Measurements from ENCODE around the gene RAB36.
"Not testable (repeated sequence)": the region's sequence is repeated elsewhere in the genome, so short reads cannot be mapped to it uniquely, and the experiment has no call there.

The RAB36 gene

GRCh38 chr22:23133922-23134321 is 11.4 kb upstream of the RAB36 start:
- Histone ChIP-seq H3K27ac (no peak overlapping the region), H3K4me3 (no peak overlapping the region), H3K36me3 (no peaks in the 10 kb centered on the region), H3K9me3 (no peaks in the 10 kb centered on the region), H3K27me3 (no peaks in the 10 kb centered on the region), H3K4me1 (peaks cover 0 to 4% (median 0%) of the 10 kb centered on the region in 4 donors)
- TF ChIP-seq CTCF (IDR thresholded peaks at IDR 0.05) = no peak
- no peak for DNase-seq
- intact Hi-C loops (cut with DNase I; ENCODE audit: low total_unique reads) = no loop called here

GRCh38 chr22:23136991-23137390 is 8.3 kb upstream of the RAB36 start:
- H3K9me3 ChIP-seq; H3K36me3 ChIP-seq; DNase-seq; H3K27me3 ChIP-seq; H3K4me3 ChIP-seq; intact Hi-C loops (cut with DNase I; ENCODE audit: low total_unique reads); H3K4me1 ChIP-seq; H3K27ac ChIP-seq: not testable (repeated sequence)

- Histone ChIP-seq H3K27ac (no peak overlapping the region), H3K4me1 (peaks cover 0 to 13% (median 5%) of the 10 kb centered on the region in 4 donors)
- intact Hi-C loops (cut with DNase I; ENCODE audit: low total_unique reads) = no loop called here
Observed at GRCh38 chr22:23137468-23137867, 7.8 kb upstream of the RAB36 start.

GRCh38 chr22:23137905-23138561 is 7.2 kb upstream of the RAB36 start:
- H3K4me3 ChIP-seq = no peak overlapping the region
- intact Hi-C loops (cut with DNase I; ENCODE audit: low total_unique reads) = no loop called here
- no peaks in the 10 kb centered on the region for H3K36me3 ChIP-seq
- no peak for TF ChIP-seq CTCF (IDR thresholded peaks at IDR 0.05)
- no peak overlapping the region for H3K27ac ChIP-seq
- no peaks in the 10 kb centered on the region for H3K27me3 ChIP-seq
- DNase-seq = no peak
- no peaks in the 10 kb centered on the region for H3K9me3 ChIP-seq
- H3K4me1 ChIP-seq = peaks cover 0 to 14% (median 6%) of the 10 kb centered on the region in 4 donors

More at GRCh38 chr22:23137468-23137867, 7.8 kb upstream of the RAB36 start:
- no peaks in the 10 kb centered on the region for H3K9me3 ChIP-seq
- no peak for TF ChIP-seq CTCF (IDR thresholded peaks at IDR 0.05)
- DNase-seq = no peak
- H3K27me3 ChIP-seq = no peaks in the 10 kb centered on the region
- no peak overlapping the region for H3K4me3 ChIP-seq
- no peaks in the 10 kb centered on the region for H3K36me3 ChIP-seq

GRCh38 chr22:23138584-23139435 is 6.5 kb upstream of the RAB36 start:
- no peak overlapping the region for H3K27ac ChIP-seq
- TF ChIP-seq CTCF (IDR thresholded peaks at IDR 0.05) = no peak
- intact Hi-C loops (cut with DNase I; ENCODE audit: low total_unique reads) = no loop called here
- H3K9me3 ChIP-seq = no peaks in the 10 kb centered on the region
- no peaks in the 10 kb centered on the region for H3K27me3 ChIP-seq
- peaks cover 0 to 14% (median 6%) of the 10 kb centered on the region in 4 donors for H3K4me1 ChIP-seq
- no peak for DNase-seq
- no peak overlapping the region for H3K4me3 ChIP-seq
- H3K36me3 ChIP-seq = no peaks in the 10 kb centered on the region

GRCh38 chr22:23140385-23140784 is 4.9 kb upstream of the RAB36 start:
- intact Hi-C loops (cut with DNase I; ENCODE audit: low total_unique reads) = no loop called here
- Histone ChIP-seq H3K9me3 (no peaks in the 10 kb centered on the region), H3K4me3 (no peak overlapping the region), H3K4me1 (peaks cover 0 to 25% (median 14%) of the 10 kb centered on the region in 4 donors), H3K27me3 (no peaks in the 10 kb centered on the region), H3K36me3 (no peaks in the 10 kb centered on the region), H3K27ac (no peak overlapping the region)
- TF ChIP-seq CTCF (IDR thresholded peaks at IDR 0.05) = no peak
- DNase-seq = no peak
